IPS DF 6.9 (cell line): ENCODE data around the gene SREBF1.

Experiments
- DNase-seq: peaks from one replicate; pipeline ENCODE4 v3.0.0-alpha.2; 2013; ENCODE audit warnings: low read depth, low spot score
- H3K27ac ChIP-seq: one replicate; pipeline ENCODE4 v1.5.1; 2013; ENCODE audit warnings: low read length, control low read depth
- H3K27me3 ChIP-seq: 2 replicates; pipeline ENCODE4 v1.6.1; 2013; ENCODE audit warnings: mild to moderate bottlenecking, low read length; ENCODE audit not compliant: control insufficient read depth, insufficient read depth
- H3K36me3 ChIP-seq: 2 replicates; pipeline ENCODE4 v1.6.1; 2013; ENCODE audit warnings: low read length; ENCODE audit not compliant: control insufficient read depth, insufficient read depth
- H3K4me1 ChIP-seq: 2 replicates; pipeline ENCODE4 v1.6.1; 2013; ENCODE audit warnings: low read length; ENCODE audit not compliant: control insufficient read depth, insufficient read depth
- H3K4me3 ChIP-seq: 2 replicates; pipeline ENCODE4 v1.5.1; 2013; ENCODE audit warnings: mild to moderate bottlenecking, low read length
- H3K9me3 ChIP-seq: 2 replicates; pipeline ENCODE4 v1.6.1; 2013; ENCODE audit warnings: low read length, inconsistent platforms; ENCODE audit not compliant: control insufficient read depth, insufficient read depth
- WGBS: extraction: QIAGEN DNeasy Blood & Tissue Kit; methylation state at CpG from one replicate; pipeline ENCODE4 v1.1.7; 2013; ENCODE audit warnings: mixed read lengths, missing lambda C conversion rate; ENCODE audit not compliant: insufficient read length, insufficient coverage; 5-methylcytosine and 5-hydroxymethylcytosine counted together

Gene SREBF1

GRCh38 chr17:17778308-17779014 lies 58.3 kb downstream of the SREBF1 start:
- no peaks in the 10 kb centered on the region for H3K9me3 ChIP-seq
- 0 out of 2 replicates have a peak, but pooled peaks cover 5% of the 10 kb centered on the region for H3K4me1 ChIP-seq
- DNase-seq: no peak
- no peak overlapping the region for H3K4me3 ChIP-seq
- WGBS: no CpG with 5 or more reads among the region's 8 CpGs
- no peaks in the 10 kb centered on the region for H3K27me3 ChIP-seq
- no peaks in the 10 kb centered on the region for H3K36me3 ChIP-seq
- H3K27ac ChIP-seq: no peak overlapping the region

DNA sequence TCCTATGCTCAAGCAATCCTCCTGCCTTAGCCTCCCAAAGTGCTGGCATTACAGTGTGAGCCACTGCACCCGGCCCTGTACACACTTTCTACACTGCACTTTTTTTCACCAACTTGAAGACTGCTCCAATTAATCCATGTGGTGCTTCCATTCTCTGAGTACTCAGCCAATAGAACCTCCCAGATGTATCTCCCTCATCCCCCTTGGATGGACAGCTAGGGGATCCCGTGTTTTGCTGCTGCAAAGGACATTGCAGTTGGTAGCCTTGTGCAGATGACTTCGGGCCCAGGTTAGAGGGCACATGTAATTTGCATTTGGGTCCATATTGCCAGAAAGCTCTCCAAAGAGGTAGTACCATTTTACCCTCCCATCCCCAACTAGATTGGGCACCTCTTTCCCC lies 59.9 kb downstream of the SREBF1 start:
- Histone ChIP-seq H3K27ac (no peak overlapping the region), H3K27me3 (no peaks in the 10 kb centered on the region), H3K4me1 (0 out of 2 replicates have a peak, but pooled peaks cover 5% of the 10 kb centered on the region), H3K36me3 (no peaks in the 10 kb centered on the region), H3K4me3 (no peak overlapping the region), H3K9me3 (no peaks in the 10 kb centered on the region)
- no peak for DNase-seq
- WGBS: no CpG with 5 or more reads among the region's 3 CpGs

GRCh38 chr17:17774009-17774881 lies 62.5 kb downstream of the SREBF1 start:
- Histone ChIP-seq H3K27ac (no peak overlapping the region), H3K4me3 (no peak overlapping the region), H3K36me3 (no peaks in the 10 kb centered on the region), H3K27me3 (no peaks in the 10 kb centered on the region), H3K9me3 (no peaks in the 10 kb centered on the region), H3K4me1 (peaks cover 2% of the 10 kb centered on the region; the same call in 1 of the 2 replicates)
- no CpG with 5 or more reads among the region's 21 CpGs for WGBS
- DNase-seq: no peak

DNA sequence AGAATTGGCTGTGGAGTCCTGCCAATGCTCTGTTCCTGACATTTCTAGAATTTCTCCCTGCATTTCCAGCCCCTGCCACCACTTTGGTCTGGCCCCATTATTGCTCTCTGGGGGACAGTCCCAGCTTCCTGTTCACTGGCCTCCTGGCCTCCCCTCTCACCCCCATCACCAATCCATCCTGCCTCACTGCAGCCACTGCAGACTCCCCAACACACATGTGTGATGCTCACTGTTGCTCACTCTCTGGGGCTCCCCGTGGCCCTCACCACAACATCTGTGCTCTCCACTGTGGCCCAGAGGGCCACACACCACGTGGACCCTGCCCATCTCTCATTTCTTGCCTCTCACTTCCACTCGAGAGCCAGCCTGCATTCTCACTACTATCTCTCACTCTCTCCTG lies 64.6 kb downstream of the SREBF1 start:
- WGBS: no CpG with 5 or more reads among the region's 3 CpGs
- no peaks in the 10 kb centered on the region; the same call in 1 of the 2 replicates for H3K4me1 ChIP-seq

DNA sequence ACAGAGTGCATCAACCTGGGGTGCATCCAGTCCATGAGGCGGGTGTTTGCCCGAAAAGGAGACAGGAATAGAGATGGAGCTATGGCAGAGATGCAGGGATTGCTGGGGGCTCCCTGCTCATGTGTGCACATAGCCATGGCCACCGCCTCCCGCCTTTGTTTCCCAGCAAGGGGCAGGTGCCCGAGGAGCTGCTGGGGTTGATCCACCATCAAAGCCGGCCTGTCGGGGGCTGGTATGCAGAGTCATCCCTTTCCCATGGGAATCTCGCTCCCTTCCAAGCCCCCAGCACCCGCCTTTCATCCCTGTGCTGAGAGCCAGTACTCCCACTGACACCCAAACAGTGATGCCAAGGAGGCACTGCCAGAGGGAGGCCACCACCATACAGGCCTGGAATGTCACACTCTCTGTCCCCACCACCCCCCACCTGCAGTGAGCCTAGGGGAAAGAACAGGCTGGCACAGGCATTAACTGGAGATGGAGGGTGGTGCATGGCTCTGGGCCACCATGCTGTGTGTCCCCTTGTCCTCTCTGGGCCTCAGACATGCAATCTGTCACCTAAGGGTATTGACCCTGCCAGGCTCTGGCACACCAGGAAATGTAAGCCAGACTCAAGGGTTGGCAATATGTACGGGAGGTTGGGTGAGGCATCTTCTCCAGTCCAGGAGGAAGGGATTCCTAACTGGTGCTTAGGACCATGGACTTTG lies 65.1 kb downstream of the SREBF1 start:
- H3K4me1 ChIP-seq: no peaks in the 10 kb centered on the region; the same call in 1 of the 2 replicates
- no peak overlapping the region for H3K4me3 ChIP-seq
- H3K9me3 ChIP-seq: no peaks in the 10 kb centered on the region
- no peak for DNase-seq
- H3K27me3 ChIP-seq: no peaks in the 10 kb centered on the region
- no CpG with 5 or more reads among the region's 10 CpGs for WGBS
- no peaks in the 10 kb centered on the region for H3K36me3 ChIP-seq
- H3K27ac ChIP-seq: no peak overlapping the region

More for the DNA sequence above, 64.6 kb downstream of the SREBF1 start:
- DNase-seq: no peak
- Histone ChIP-seq H3K27ac (no peak overlapping the region), H3K4me3 (no peak overlapping the region), H3K9me3 (no peaks in the 10 kb centered on the region), H3K36me3 (no peaks in the 10 kb centered on the region), H3K27me3 (no peaks in the 10 kb centered on the region)

GRCh38 chr17:17770632-17771044 lies 66.1 kb downstream of the SREBF1 start:
- Histone ChIP-seq H3K36me3 (no peaks in the 10 kb centered on the region), H3K27me3 (no peaks in the 10 kb centered on the region), H3K27ac (no peak overlapping the region), H3K4me1 (no peaks in the 10 kb centered on the region; the same call in 1 of the 2 replicates), H3K9me3 (no peaks in the 10 kb centered on the region), H3K4me3 (no peak overlapping the region)
- WGBS: no CpG with 5 or more reads among the region's 13 CpGs
- no peak for DNase-seq

GRCh38 chr17:17769869-17770631 lies 66.7 kb downstream of the SREBF1 start:
- Histone ChIP-seq H3K27me3 (no peaks in the 10 kb centered on the region), H3K9me3 (no peaks in the 10 kb centered on the region), H3K36me3 (no peaks in the 10 kb centered on the region), H3K4me1 (no peaks in the 10 kb centered on the region; the same call in 1 of the 2 replicates), H3K27ac (no peak overlapping the region), H3K4me3 (no peak overlapping the region)
- WGBS: no CpG with 5 or more reads among the region's 25 CpGs
- DNase-seq: no peak

- H3K4me3 ChIP-seq: no peak overlapping the region
- no peaks in the 10 kb centered on the region; the same call in 1 of the 2 replicates for H3K4me1 ChIP-seq
- no peaks in the 10 kb centered on the region for H3K36me3 ChIP-seq
- no peak for DNase-seq
- H3K27ac ChIP-seq: no peak overlapping the region
- no peaks in the 10 kb centered on the region for H3K9me3 ChIP-seq
- H3K27me3 ChIP-seq: no peaks in the 10 kb centered on the region
- WGBS: no CpG with 5 or more reads among the region's 14 CpGs
Measured at GRCh38 chr17:17768424-17769088, 68.2 kb downstream of the SREBF1 start.

DNA sequence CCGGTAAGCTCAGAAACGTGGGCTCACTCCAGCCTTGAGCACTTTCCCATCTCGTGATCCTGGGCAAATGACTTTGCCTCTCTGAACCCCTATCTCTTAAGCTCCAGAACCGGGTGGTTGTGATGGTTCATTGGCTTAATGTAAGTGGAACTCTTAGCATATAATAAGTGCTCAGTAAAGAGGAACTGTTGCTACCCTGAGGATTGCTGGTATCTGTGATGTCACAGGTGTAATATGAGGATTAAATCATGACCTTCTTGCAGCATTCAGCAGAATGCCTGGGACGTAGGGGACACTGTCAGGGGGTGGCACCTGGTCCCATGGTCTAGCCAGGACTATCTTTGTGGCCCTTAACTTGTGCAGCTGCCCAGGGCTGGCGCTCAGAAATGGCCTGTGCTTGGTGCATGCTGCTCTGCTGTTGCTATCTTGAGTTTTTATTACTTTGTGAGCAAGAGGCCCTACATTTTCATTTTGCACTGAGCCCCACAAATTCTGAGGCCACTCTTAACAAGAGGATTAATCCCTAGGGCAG lies 68.8 kb downstream of the SREBF1 start:
- WGBS: no CpG with 5 or more reads among the region's 6 CpGs
- Histone ChIP-seq H3K27me3 (no peaks in the 10 kb centered on the region), H3K4me1 (no peaks in the 10 kb centered on the region; the same call in 1 of the 2 replicates), H3K27ac (no peak overlapping the region), H3K36me3 (no peaks in the 10 kb centered on the region), H3K4me3 (no peak overlapping the region), H3K9me3 (no peaks in the 10 kb centered on the region)
- DNase-seq: no peak
